GM21360 (cell line): Measurements from ENCODE around the gene NTRK2.

Experiments
- ATAC-seq: cut with Tn5 transposase; IDR thresholded peaks from one replicate; pipeline ENCODE4 v1.9.1; 2021; ENCODE audit warnings: mild to moderate bottlenecking, moderate library complexity; ENCODE audit not compliant: unreplicated experiment

Gene NTRK2

DNA sequence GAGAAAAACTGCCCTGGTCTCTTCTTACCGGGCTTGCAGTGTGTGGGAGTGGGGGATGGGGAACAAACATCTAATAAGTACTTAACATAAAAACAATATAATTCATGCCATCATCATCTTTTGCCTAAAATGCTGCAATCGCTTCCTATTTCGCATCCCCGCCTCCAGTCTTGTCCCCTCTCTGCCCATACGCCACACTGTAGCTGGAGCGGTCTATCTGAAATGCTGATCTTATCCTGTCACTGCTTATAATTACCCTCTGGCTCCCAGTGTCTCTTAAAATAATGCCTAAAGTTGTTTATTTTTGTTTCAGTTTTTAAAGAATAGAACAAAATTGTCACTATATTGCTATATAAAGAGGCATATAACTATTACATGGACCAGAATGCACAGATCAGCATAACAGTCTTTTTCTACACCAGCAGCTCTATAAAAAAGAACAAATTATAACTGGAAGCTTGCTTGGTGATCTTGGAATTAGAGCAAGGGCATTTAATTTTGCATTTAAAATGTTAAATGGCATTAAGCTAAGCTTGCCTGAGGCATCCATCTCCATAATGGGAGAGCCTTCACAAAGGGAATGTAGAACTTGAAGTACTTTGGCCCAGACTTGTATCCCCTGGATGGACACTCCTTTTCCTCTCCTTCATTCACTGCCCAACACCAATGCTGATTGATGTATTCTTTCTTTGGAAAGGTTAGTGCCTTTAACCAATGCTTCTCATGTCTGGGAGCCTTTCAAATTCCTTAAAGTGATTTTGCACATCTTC is 12.2 kb downstream of the NTRK2 start:
- ATAC-seq = no peak

DNA sequence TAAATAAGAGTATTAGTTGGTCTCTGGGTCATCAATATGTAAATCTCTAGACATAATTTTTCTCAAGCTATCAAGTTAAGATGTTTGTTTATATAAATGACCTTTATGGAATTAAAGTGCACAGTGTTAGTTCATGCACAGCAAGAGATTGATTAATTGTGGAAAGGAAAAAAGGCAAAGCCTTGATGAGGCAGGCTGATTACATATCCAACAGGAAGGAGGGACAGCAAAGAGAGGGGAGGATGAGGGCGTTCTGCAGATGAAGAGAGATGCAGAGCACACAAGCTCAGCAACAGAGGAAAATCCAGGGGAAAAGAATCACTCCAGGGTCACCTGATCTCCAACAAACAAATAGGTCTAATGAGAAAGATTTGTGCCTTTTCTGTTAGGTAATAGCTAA is 16.5 kb downstream of the NTRK2 start:
- ATAC-seq = no peak

DNA sequence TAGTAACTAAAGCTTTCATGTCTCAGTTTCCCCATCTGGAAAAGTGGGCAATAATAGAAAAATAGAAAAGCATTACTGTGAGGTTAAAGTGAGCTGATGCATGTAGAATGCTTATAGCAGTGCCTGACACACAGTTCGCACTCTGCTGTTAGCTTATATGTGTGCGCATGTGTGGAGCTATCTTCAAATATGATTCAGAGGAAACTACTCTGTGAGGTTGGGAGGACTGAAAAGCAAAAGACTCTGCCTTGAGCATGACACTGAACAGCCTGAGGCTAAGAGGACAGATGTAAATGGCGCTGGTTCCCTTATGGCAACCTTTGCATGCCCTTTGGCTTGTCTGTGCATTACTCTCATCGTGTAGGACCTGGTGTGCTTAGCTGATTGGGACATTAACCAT is 19.4 kb downstream of the NTRK2 start:
- no peak for ATAC-seq

DNA sequence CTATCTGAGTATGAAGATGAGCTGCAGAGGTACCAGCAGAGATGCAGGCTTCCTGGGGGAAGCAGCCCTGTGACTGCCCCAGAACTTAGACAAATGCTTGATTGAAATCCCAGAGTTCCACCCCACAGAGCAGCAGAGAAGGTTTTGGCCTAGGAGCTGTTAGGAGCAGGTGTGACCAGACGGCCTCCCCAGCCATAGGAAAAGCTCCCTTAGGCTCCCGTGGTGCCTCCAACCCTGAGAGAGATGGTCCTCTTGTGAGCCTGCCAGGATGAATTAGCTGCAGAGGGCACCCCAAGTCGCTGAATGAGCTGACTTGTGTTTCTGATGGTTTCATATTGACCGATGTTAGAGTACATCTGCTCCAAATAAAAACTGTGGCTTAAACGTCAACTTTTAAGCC is 22.1 kb downstream of the NTRK2 start:
- no peak for ATAC-seq

DNA sequence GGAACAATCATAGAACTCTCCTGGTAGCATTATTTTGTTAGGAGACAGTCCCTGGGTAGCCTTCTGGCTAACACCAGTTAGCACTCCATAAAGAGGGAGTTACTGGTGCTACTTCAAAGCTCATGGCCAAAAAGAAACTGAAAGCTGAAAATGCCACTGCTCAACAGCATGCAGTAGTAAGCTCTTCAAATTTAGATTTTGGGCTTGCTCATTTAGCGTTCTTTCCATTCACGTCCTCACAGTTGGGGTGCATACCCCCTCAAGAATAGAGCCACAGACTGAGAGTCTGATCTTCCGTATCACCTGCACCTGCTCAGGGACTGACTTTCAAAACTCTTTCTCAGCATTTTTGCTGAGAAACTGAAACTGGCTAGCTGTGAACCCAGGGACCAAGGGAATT is 24.7 kb downstream of the NTRK2 start:
- peak; percentile 77 for ATAC-seq

DNA sequence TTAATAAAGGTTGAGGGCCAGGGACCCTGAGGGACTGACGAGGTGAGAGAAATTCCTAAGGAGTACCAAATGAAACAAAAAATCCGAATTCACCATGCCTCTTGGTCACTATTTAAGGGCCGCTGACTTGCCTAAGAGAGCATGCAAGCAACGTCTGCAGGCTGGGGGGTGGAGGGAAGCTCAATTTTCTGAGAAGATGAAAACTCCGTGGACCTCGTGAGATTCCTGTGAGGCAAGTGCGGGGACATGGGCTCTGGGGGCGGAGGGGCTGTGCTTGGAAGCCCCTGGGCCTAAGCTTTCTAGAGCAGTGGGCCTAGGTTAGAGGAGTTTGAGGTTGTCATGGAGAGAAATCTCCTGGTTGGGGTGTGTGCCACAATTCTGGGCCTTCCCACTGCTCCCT is 27.5 kb downstream of the NTRK2 start:
- no peak for ATAC-seq

DNA sequence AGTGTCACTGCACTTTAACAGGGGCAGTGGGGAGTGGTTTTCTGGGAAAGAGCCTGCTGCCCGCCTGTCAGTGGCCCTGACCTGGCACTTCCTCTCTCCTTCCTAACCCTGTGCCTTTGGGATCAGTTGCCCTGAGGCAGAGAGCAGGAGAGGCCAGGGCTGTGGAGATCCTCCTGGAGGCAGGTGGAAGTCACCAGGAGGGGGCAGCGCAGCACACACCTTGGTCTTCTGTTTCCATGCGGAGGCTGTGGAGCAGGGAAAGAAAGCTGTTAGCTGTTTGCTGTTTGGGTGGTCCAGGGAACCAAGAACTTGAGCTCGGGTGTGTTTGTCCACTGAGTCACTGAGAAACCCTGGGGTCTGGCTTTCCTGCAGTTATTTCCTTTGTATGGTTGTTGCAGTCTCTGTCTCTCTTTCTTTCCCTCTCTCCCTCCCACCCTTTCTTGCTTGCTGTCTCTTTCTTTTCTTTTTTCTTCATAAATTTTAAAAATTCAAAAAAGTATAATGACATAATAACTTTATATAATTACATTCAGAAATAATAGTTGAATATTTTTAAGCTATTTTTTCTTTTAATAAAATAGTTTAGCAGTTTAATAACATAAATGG is 28.1 kb downstream of the NTRK2 start:
- ATAC-seq = peak; percentile 39

DNA sequence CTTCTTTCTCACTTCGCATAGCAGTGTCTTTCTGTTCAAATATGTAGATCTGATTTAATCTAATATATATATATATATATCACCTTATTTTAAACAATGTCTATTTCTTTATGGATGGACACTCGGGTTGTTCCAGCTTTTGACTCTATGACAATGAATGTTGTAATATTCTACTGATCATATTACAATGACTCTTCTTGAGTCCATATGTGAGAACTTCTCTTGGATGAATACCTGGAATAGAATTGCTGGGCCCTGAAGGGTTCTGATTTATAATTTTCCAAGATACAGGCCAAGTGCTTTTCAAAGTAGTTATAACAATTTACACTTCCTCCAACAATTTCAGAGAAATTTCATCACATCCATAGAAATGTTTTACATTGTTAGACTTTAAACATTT is 28.8 kb downstream of the NTRK2 start:
- no peak for ATAC-seq

DNA sequence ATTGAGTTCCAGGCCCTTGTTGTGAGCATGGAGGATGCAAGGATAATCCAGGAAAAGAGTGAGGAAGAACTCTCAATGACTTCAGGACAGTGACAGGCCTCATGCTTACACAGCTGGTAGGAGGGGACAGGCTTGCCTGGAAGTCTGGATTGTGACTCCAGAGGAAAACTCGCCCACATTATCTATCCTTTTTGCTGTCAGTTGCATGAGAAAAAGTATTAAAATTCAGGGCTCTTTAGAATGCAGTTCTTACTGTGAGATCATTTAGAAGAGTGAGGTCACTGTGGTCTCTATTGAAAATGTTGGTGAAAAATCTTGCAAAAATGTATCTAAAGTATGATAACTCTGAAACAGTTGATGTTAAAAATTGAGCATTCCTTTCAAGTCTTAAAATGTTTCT is 30.5 kb downstream of the NTRK2 start:
- no peak for ATAC-seq

DNA sequence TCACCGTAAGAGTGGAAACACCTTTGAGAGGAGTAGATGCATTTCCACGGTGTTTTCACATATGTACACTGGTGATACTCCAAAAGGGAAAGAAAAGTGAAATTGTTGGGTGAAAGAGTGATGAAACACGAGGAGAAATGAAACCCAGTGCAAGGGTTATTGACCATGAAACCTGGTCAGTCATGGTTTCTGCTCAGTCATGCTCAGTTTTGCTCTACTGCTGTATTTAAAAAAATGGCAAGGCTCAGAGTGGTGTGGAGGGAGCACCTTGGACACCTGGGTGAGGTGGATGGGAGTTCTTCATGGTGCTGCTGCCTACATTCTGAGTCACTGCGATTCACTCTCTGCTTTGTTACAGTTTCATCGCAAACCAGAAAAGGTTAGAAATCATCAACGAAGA is 32.3 kb downstream of the NTRK2 start:
- ATAC-seq = peak; percentile 82

DNA sequence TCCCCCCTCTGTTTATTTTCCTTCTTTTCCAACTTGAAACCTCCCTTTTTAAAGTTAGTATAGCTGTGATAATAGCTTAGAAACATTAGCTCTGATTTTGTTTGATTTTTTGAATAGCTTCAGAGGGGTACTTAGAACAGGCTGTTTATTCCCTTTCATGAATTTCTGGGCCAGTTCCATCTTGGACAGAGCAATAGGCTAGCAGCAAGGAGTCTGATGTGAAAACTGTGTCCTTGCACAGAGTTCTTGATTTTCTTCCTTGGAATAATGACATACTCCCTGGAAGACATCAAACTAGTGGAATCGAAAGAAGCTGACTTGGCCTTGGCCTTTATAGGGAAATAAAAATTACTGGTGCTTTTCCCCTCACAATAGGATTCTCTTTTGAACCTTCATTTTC is 32.9 kb downstream of the NTRK2 start:
- ATAC-seq = no peak

DNA sequence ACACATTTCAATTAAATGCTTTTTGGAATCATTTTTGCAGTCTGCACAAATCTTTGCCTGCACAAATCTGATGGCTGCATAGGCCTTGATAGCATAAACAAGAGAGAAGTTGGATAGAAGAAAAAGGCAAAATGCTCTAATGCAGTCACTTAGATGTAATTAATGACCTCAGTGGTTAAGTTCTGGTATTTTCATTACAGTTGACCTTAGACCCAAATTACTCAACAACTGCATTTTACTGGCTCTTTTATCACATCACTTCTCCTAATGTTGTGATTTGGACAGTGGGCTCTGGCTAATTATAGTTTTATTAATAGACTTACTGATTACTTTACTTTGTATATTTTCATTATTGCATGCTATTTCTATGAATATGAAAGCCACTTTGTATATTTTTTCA is 34.3 kb downstream of the NTRK2 start:
- no peak for ATAC-seq

DNA sequence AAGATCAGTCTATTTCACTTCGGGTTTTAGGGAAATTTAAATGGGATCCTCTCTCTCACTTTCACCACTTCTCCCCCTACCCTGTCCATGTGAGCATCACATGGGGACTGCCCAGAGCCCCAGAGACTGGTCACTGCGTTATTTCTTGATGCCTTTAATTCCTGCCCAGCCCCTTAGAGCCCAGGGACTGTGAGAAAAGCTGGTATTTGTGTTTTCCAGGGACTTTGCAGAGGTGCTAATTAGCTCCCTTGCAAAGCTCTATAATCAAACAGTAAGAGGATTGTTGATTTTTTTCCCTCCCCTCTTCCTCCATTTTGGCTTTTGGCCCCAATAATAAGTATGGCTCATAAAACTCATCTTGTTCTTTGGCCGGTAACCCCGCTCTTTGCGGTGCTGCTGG is 35.6 kb downstream of the NTRK2 start:
- no peak for ATAC-seq

DNA sequence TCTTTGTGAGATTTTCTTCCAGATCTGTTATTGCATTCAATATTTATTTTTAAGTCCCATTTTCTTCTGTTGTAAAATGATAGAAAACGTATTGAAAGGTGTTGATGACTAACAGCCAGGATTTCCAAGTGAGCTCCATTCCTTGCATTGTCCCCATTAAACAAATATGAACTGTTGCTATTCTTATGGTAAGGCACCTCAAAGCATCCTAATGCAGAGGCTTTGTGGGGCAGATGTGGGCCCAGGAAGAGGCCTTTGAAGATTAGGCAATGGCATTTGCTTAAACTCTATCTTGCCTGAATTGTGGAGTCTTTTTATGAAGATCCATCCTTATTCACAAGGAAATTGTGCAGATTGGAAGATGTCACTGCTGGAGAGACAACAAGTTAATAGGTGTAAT is 38.9 kb downstream of the NTRK2 start:
- no peak for ATAC-seq

DNA sequence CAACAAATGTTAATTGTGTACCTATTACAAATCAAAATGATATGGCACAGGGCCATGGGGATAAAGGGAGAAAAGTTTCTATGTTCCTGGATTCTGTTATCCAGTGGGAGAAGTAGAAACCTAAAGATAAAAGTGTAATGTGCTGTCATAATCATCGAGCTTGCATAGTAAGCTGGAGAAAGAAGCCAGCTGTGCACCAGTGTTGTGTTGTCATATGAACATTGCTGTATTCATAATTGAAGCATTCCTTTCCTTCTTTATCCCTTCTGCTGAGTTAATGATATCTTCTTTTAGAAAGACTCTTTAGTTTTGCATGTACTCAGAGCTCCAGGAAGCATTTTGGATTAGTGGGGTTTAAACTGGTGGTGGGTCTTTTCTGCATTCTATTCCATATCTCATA is 39.5 kb downstream of the NTRK2 start:
- ATAC-seq = no peak

DNA sequence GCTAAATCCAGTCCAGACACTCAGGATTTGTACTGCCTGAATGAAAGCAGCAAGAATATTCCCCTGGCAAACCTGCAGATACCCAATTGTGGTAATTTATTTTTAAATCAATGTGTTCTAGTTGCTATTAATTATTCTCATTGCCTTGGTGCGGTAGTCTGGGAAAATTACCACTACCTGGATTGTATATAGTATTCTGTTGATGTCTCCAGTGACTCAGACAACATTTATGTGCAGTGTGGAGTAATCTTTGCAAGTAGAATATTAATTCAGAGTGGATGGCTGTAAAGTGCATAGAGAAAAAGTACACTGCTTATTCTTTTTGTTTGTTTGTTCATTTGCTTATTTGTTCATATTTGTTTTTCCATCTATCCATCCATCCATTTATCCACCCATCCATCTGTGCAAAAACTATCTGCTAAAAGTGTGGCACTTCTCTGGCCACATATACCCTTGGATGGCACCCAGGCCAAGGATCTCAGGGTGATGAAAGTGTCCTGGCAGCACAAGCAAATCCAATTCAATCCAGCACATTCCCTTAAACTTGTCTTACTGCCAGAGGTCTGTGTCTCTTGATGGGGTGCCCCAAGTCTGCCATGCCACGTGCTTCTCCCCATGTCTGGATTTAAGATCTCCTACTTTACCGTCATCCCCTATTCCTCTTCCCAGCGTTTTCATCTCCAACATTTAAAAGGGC is 41.3 kb downstream of the NTRK2 start:
- no peak for ATAC-seq

DNA sequence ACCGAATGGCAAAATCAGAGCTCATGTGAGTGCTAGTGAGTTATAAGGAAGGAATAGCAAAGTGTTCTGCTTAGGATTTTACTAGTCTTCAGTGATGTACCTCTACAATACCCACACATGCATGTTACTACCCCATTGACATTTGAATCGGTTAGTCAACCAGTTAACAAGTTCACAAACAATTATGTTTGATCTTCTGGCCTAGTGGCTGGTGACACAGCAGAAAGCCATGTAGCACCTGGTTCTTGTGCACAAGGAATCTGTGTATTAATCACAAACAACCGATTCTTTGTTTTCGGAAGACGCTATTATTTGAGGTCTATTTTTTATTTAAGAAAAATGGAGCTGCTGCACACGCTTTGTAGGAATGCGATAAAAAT is 41.9 kb downstream of the NTRK2 start:
- no peak for ATAC-seq

DNA sequence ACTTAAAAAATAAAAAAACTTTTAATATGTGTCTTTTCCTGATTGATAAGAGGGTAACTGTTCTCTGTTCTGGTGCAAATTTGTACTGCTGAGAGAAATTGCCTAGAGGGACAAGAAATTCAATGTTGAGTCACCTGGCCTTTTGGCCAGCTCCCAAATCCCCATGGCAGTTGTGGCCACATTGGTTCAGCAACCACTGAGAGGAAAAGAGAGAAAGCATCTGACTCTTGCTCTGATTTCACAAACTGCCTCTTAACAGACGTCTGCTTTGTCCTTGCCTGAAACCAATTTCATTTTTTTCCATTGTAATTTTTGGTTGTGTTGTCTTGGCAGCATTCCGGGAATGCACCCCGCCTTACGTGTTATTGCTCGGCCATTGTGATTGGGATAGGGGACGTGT is 42.4 kb downstream of the NTRK2 start:
- no peak for ATAC-seq

DNA sequence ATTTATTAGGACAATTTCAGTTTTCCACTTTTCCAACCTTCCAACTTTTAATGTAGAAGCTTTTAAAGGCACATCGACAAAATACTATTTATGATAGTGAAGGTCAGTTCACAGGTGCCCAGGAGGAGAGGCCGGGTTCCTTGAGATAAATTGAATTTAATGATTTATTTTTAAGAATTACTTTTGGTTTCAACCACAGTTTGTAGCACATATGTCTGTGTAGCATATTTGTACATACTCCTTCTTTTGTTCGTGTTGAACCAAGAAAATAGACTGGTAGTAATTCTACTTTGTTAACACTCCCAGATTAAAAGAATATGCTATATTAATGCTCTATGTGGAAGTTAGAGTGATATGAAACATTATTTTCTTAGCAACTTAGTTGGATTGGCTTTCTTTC is 46.7 kb downstream of the NTRK2 start:
- no peak for ATAC-seq

DNA sequence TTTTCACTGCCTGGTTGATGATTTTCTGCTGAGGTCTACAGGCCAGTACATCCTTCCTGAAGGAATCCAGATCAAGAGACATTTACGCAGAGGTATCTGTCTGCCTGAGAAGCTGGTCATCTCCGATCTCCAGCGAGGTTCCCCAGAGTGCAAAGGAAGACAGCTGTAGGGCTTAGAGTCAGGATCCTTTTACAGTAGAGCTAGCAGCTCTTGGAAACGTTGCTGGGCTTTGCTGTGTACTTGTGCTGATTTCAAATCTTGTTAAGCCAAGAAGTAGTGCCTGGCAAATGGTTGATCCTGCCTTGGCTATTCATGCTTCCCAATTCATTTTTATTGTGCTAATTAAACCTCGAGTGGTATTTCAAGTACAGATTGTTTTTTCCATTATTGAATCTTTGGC is 48.9 kb downstream of the NTRK2 start:
- ATAC-seq = no peak

DNA sequence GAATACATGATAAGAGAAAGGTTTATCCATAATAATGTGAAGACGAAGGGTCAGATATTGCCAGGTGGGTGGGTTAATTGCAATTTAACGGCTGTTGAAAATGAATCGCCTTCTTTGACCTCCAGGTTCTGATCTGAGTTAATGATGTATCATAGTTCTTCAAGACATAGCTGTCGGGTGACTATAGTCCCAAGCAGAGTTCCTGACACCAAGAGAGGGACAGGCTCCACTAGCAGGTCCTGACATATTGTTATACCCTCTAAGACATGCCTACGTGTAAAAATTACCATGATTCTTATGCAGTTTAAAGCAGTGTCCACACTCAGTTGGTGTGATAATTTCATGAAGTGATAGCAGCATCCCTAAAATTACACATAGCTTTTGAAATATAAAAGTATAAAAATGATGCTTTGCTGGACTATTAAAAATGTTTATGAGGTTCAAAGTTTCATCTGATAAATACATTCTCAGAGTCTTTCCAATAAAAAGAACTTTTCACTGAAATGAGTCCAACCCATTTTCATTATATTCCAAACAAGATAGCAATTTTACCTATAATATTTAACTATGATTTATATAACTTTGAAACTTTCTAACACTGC is 53.0 kb downstream of the NTRK2 start:
- no peak for ATAC-seq

DNA sequence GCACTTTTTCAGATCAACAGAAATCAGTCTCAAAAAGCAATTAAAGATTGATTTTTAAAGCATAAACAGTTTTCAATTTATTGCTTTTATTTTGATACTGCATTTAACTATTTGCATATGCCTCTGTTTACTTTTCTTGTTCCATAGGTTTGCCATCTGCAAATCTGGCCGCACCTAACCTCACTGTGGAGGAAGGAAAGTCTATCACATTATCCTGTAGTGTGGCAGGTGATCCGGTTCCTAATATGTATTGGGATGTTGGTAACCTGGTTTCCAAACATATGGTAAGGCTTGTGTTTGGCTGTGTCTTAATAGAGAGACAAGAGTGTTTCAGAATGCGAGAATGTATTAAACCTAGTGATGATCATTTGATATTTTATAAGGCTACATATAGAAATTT is 53.9 kb downstream of the NTRK2 start:
- ATAC-seq = no peak
